GM12801 (cell line): Measurements from ENCODE around the gene WDR7.

Experiments
- TF ChIP-seq, protein P1 (sequence below): IDR thresholded peaks from one replicate; pipeline ENCODE4 v1.5.1; 2011; ENCODE audit warnings: control low read depth; ENCODE audit not compliant: insufficient read length; ENCODE audit errors: extremely low read depth

Gene WDR7

DNA sequence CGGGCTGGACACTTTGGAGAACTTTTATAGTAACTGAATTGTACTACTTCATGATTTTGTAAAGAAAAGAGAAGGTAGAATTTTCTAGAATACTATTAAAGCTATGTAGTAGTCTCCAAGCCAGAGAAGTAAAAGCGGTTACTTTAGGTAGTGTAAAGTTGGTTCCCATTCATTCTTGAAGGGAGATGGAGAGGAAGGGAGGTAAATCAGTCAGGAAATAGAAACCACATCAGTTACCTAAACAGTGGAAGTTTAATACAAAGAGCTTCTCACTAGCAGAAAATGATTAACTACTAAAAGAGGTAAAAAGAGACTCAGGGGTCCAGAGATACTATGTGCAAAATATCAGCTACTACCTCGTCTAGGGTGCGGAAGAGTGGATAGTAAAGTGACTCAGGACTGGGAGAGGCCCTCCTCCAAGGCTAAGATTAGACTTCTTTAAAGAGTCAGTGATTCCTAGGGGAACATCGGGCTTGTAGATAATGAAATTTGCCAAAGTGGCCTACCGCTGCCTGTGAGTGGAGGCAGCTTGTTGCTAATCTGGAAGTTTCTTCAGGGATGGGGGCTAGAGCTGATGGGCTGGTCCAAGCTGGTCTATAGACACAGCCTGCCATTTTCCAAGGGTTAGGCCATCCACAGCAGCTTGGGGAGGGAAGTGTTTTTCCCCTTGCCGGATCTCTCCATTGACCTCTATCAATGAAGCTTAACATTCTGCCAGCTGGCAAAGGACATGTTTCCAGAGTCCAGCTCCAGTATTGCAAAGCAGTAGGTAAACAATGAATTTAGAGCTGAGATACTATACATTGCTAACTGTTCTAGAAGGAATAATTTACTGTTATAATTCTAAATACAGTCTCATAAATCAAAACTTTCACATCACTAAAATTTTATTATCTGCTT is 249.3 kb downstream of the WDR7 start:
- TF ChIP-seq, protein P1, sequence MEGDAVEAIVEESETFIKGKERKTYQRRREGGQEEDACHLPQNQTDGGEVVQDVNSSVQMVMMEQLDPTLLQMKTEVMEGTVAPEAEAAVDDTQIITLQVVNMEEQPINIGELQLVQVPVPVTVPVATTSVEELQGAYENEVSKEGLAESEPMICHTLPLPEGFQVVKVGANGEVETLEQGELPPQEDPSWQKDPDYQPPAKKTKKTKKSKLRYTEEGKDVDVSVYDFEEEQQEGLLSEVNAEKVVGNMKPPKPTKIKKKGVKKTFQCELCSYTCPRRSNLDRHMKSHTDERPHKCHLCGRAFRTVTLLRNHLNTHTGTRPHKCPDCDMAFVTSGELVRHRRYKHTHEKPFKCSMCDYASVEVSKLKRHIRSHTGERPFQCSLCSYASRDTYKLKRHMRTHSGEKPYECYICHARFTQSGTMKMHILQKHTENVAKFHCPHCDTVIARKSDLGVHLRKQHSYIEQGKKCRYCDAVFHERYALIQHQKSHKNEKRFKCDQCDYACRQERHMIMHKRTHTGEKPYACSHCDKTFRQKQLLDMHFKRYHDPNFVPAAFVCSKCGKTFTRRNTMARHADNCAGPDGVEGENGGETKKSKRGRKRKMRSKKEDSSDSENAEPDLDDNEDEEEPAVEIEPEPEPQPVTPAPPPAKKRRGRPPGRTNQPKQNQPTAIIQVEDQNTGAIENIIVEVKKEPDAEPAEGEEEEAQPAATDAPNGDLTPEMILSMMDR: no peak

GRCh38 chr18:56901919-56902318 is 250.8 kb downstream of the WDR7 start:
- TF ChIP-seq, protein P1: no peak

GRCh38 chr18:56902653-56903052 is 251.5 kb downstream of the WDR7 start:
- TF ChIP-seq, protein P1: no peak

GRCh38 chr18:56903686-56904085 is 252.5 kb downstream of the WDR7 start:
- TF ChIP-seq, protein P1: no peak

GRCh38 chr18:56907771-56908170 is 256.6 kb downstream of the WDR7 start:
- TF ChIP-seq, protein P1: no peak

DNA sequence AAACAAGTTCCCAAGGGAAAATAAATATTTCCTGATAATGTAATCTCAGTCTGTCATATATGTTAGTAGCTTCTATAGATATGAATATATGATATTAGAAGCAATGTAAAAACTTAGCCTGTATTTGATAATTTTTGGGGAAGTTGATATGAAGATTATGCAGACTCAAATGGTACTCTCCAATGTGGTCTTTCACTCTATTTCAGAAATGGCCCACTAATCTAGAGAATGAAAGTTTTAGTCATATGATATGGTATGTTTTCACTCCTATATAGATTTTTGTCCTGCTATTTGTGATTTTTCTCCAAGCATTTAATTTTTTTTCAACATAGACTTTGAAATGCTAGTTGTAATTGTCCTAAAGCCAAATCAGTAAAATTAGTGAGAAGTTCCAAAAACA is 259.1 kb downstream of the WDR7 start:
- TF ChIP-seq, protein P1: no peak

DNA sequence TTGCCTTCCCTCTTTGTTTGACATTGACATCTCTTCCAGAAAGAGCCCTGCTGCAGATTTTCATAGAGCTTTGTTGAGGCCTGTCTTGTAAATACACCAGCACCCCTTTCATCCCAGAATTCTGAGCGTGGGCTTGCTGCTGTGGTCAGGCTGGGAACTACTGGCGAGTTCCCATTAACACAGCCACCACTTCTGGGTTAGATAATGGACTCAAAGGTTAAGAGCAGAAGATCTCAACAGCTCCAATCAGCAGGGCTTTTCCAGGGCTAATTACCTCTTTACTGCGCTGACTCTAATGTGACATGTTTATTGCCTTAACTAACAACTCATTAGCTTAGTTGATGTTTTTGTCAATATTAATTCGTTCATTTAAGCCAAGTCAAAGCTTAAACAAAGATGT is 259.8 kb downstream of the WDR7 start:
- TF ChIP-seq, protein P1: no peak
